Astrocyte (in vitro differentiated cells and primary cell): Measurements from ENCODE around the gene MOB3A. TPM values are rescaled to one million over a fixed set of nuclear protein-coding genes. Genes with fewer than 3 reads are reported as not detected.
"Not testable (repeated sequence)": the region's sequence is repeated elsewhere in the genome, so short reads cannot be mapped to it uniquely, and the experiment has no call there.

Experiments used
- DNase-seq: peaks from one replicate; pipeline ENCODE4 v3.0.0-alpha.2; 2010; ENCODE audit warnings: low read depth
- FAIRE-seq: peaks from 2 replicates; lab custom pipeline; 2011; peaks lifted over from hg19 to GRCh38; lab: Jason Lieb, UNC
- H2AFZ ChIP-seq: 2 replicates; pipeline ENCODE4 v1.6.0; 2012; ENCODE audit warnings: low read depth, low read length, inconsistent platforms
- H3K27ac ChIP-seq: 2 replicates; pipeline ENCODE4 v1.5.1; 2011; ENCODE audit warnings: low read depth, low read length, inconsistent platforms
- H3K27me3 ChIP-seq: 2 replicates; pipeline ENCODE4 v1.6.0; 2011; ENCODE audit warnings: low read length, inconsistent platforms; ENCODE audit not compliant: insufficient read depth
- H3K36me3 ChIP-seq: 2 replicates; pipeline ENCODE4 v1.5.1; 2011; ENCODE audit warnings: low read length, inconsistent platforms; ENCODE audit not compliant: insufficient read depth
- H3K4me1 ChIP-seq: 2 replicates; pipeline ENCODE4 v1.5.1; 2011; ENCODE audit warnings: low read length, inconsistent platforms; ENCODE audit not compliant: insufficient read depth
- H3K4me2 ChIP-seq: 2 replicates; pipeline ENCODE4 v1.6.0; 2012; ENCODE audit warnings: low read length, inconsistent platforms
- H3K4me3 ChIP-seq: 2 replicates; pipeline ENCODE4 v1.5.1; 2011; ENCODE audit warnings: low read depth, mild to moderate bottlenecking, low read length, inconsistent platforms; ENCODE audit not compliant: insufficient read depth
- H3K79me2 ChIP-seq: 2 replicates; pipeline ENCODE4 v1.6.0; 2012; ENCODE audit warnings: mild to moderate bottlenecking, low read length, inconsistent platforms; ENCODE audit not compliant: insufficient read depth
- H3K9ac ChIP-seq: 2 replicates; pipeline ENCODE4 v1.6.0; 2012; ENCODE audit warnings: mild to moderate bottlenecking, low read length, inconsistent platforms
- H3K9me3 ChIP-seq: 2 replicates; pipeline ENCODE4 v1.5.1; 2012; ENCODE audit warnings: low read depth, mild to moderate bottlenecking, low read length, inconsistent platforms; ENCODE audit not compliant: insufficient read depth
- H4K20me1 ChIP-seq: 2 replicates; pipeline ENCODE4 v1.6.0; 2012; ENCODE audit warnings: low read length, inconsistent platforms; ENCODE audit not compliant: insufficient read depth
- H3K27ac Mint-ChIP-seq: one replicate; pipeline ENCODE4 v1.8.0; 2021; ENCODE audit warnings: mild to moderate bottlenecking, mixed read lengths; ENCODE audit not compliant: unreplicated experiment
- H3K27me3 Mint-ChIP-seq: one replicate; pipeline ENCODE4 v1.8.0; 2021; ENCODE audit warnings: low read depth, mixed read lengths; ENCODE audit not compliant: unreplicated experiment
- H3K36me3 Mint-ChIP-seq: one replicate; pipeline ENCODE4 v1.8.0; 2021; ENCODE audit warnings: low read depth, mixed read lengths; ENCODE audit not compliant: unreplicated experiment
- H3K4me1 Mint-ChIP-seq: one replicate; pipeline ENCODE4 v1.8.0; 2021; ENCODE audit warnings: low read depth, mixed read lengths; ENCODE audit not compliant: unreplicated experiment
- H3K4me3 Mint-ChIP-seq: one replicate; pipeline ENCODE4 v1.8.0; 2021; ENCODE audit warnings: mild to moderate bottlenecking, moderate library complexity, mixed read lengths; ENCODE audit not compliant: unreplicated experiment
- H3K9me3 Mint-ChIP-seq: one replicate; pipeline ENCODE4 v1.8.0; 2021; ENCODE audit warnings: mild to moderate bottlenecking, mixed read lengths; ENCODE audit not compliant: unreplicated experiment
- EZH2 ChIP-seq: IDR thresholded peaks from 2 replicates; pipeline ENCODE4 v1.6.1; 2012; ENCODE audit warnings: mild to moderate bottlenecking, low read length, inconsistent platforms; ENCODE audit not compliant: insufficient read depth
- total RNA-seq: library from RNA; stranded (reverse); gene quantifications from 2 replicates; pipeline ENCODE4 v1.2.1, GENCODE V29; 2021
- TF ChIP-seq, protein P1 (sequence below): IDR thresholded peaks from 2 replicates; pipeline ENCODE4 v1.5.1; 2011; ENCODE audit warnings: low read depth, mild to moderate bottlenecking, inconsistent platforms, low read length, moderate library complexity; ENCODE audit not compliant: insufficient read depth

Gene MOB3A
- total RNA-seq, 1 donor from 2014 or later = 45.3 TPM

DNA sequence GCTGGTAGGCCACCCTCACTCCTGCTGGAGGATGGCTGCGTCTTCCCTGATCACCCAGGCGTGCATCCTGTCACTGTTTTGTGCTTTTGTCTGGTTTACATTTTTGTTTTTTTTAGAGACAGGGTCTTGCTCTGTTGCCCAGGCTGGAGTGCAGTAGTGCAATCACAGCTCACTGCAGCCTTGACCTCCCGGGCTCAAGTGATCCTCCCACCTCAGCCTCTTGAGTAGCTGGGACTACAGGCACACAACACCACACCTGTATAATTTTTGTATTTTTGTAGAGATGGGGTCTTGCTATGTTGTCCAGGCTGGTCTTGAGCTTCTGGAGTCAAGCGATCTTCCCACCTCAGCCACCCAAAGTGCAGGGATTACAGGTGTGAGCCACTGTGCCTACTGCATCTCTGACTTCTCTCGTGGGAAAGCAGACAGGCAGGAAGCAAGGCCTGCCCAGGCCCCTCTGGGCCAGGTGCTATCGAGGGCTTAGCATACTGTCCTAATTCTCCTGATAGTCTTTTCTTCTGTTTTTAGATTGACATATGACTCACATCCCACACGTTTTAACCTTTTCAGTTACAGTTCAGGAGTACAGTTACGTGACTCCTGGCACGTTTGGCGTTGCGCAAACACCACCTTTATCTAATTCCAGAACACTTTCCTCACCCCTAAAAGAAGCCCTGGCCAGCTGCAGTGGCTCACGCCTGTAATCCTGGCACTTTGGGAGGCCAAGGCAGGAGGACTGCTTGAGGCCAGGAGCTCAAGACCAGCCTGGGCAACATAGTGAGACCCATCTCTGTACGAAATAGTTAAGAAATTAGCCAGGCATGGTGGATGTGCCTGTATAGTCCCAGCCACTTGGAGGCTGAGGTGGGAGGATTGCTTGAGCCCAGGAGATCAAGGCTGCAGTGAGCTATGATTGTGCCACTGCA is 9.2 kb downstream of the MOB3A start:
- peak; percentile 22 for DNase-seq
- Histone ChIP-seq H3K4me1 (peaks cover 25% of the 10 kb centered on the region), H3K79me2 (peaks cover 55% of the 10 kb centered on the region), H4K20me1 (peaks cover 49% of the 10 kb centered on the region)
- H3K9ac ChIP-seq, FAIRE-seq, H3K27me3 ChIP-seq, H3K27me3 Mint-ChIP-seq, H3K27ac ChIP-seq, H3K36me3 Mint-ChIP-seq, H3K36me3 ChIP-seq, H3K9me3 Mint-ChIP-seq, H3K9me3 ChIP-seq, H3K4me3 ChIP-seq, H2AFZ ChIP-seq, H3K4me2 ChIP-seq: not testable (repeated sequence)
- peak overlapping the region; percentile 34 for H3K4me3 Mint-ChIP-seq
- H3K4me1 Mint-ChIP-seq = peaks cover 34% of the 10 kb centered on the region
- peak overlapping the region; percentile 15 for H3K27ac Mint-ChIP-seq

DNA sequence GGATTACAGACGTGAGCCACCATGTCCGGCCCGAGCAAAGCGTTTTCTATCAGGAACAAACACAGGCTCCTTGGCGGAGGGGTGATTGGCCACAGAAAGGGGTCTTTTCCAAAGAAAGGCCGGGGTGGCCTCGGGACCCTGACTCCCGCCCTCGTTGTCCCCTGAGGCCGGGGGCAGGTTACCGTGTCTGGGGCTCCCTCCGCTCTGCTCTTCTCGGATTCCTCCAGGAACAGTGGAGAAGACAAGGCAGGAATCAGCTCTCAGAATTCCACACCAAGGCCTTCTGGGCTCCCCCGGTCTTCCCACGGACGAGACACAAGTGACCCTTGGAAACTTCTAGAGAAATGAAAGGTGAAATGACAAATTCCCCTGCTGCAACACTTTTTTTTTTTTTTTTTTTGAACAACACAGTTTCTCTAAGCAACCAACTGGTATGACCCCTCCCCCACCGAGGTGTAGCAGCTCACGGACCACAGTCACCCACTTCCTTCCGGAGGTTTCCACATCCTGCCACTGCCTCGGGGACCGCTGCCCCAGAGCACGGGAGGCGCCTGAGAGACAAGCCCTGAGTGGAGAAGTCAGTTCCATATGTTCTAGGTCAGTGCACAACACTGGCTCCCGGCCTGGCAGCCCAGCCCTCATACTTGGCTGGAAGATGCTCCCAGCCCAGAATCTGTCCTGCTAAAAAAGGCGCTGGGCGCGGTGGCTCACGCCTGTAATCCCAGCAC is 11.0 kb downstream of the MOB3A start:
- H4K20me1 ChIP-seq = peaks cover 52% of the 10 kb centered on the region
- H3K4me3 Mint-ChIP-seq = peak overlapping the region; percentile 47

DNA sequence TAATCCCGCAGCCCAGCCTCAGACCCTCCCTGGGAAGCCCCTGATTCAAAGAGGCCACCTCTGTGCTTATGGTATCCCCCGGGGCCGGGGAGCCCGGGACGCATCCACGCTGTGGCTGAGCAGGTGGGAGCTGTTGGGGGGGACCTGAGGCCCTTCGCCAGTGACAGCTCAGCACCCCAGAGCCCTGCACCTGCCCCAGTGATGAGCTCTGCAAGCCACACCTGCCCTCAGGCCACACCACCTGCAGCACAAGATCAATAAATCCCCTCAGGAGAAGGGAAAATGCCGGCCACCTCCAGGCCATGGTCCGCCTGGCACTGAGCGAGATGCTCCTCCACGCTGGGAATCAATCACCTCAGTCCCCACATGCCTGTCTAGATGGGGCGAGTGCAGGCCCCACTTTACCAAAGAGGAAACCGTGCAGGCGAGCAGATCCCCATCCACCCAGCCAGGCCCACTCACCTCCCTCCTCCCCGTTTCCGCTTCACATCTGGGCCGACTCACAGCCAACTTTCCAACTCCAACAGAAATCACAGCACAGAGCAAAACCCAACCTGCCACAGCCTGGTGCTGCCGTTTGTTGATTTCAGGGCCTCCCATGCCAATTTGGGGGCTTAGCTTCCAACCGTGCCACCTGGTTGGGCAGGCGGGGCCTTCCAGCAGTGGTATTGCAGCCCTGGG is 12.8 kb downstream of the MOB3A start:
- Histone ChIP-seq H3K4me1 (no peaks in the 10 kb centered on the region), H3K27me3 (no peaks in the 10 kb centered on the region), H3K79me2 (peaks cover 51% of the 10 kb centered on the region), H3K9me3 (no peaks in the 10 kb centered on the region), H3K9ac (no peak overlapping the region), H2AFZ (no peak overlapping the region), H3K36me3 (peaks cover 7% of the 10 kb centered on the region), H3K27ac (no peak overlapping the region), H4K20me1 (peaks cover 62% of the 10 kb centered on the region), H3K4me2 (no peak overlapping the region), H3K4me3 (no peak overlapping the region)
- no peak overlapping the region for H3K4me3 Mint-ChIP-seq
- FAIRE-seq = no peak
- H3K27ac Mint-ChIP-seq = no peak overlapping the region
- H3K4me1 Mint-ChIP-seq = peaks cover 11% of the 10 kb centered on the region
- H3K27me3 Mint-ChIP-seq = no peaks in the 10 kb centered on the region
- peaks cover 20% of the 10 kb centered on the region for H3K36me3 Mint-ChIP-seq
- no peaks in the 10 kb centered on the region for H3K9me3 Mint-ChIP-seq
- no peak for DNase-seq
- TF ChIP-seq, protein P1, sequence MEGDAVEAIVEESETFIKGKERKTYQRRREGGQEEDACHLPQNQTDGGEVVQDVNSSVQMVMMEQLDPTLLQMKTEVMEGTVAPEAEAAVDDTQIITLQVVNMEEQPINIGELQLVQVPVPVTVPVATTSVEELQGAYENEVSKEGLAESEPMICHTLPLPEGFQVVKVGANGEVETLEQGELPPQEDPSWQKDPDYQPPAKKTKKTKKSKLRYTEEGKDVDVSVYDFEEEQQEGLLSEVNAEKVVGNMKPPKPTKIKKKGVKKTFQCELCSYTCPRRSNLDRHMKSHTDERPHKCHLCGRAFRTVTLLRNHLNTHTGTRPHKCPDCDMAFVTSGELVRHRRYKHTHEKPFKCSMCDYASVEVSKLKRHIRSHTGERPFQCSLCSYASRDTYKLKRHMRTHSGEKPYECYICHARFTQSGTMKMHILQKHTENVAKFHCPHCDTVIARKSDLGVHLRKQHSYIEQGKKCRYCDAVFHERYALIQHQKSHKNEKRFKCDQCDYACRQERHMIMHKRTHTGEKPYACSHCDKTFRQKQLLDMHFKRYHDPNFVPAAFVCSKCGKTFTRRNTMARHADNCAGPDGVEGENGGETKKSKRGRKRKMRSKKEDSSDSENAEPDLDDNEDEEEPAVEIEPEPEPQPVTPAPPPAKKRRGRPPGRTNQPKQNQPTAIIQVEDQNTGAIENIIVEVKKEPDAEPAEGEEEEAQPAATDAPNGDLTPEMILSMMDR = no peak
- TF ChIP-seq EZH2 = no peak

More for the DNA sequence above, 11.0 kb downstream of the MOB3A start:
- Histone ChIP-seq H3K27me3 (no peaks in the 10 kb centered on the region), H3K9ac (peak overlapping the region; percentile 40), H3K36me3 (peaks cover 3% of the 10 kb centered on the region), H2AFZ (no peak overlapping the region), H3K4me3 (peak overlapping the region; percentile 10), H3K79me2 (peaks cover 59% of the 10 kb centered on the region), H3K9me3 (no peaks in the 10 kb centered on the region), H3K27ac (no peak overlapping the region), H3K4me2 (peak overlapping the region; percentile 71), H3K4me1 (peaks cover 15% of the 10 kb centered on the region)
- FAIRE-seq (no peak), DNase-seq (peak; percentile 27)
- Mint-ChIP-seq H3K27ac (peak overlapping the region; percentile 93), H3K4me1 (peaks cover 25% of the 10 kb centered on the region), H3K27me3 (no peaks in the 10 kb centered on the region), H3K9me3 (no peaks in the 10 kb centered on the region), H3K36me3 (peaks cover 12% of the 10 kb centered on the region)
- TF ChIP-seq, protein P1 = no peak
- TF ChIP-seq EZH2 = no peak
